ENCODE data around the gene TTLL9. TPM values are rescaled to one million over a fixed set of nuclear protein-coding genes. Genes with fewer than 3 reads are reported as not detected.

TTLL9 gene
- polyA plus RNA-seq, 1 of the 3 experiments (the other 2 are of a cell fraction) = 0.23 TPM

DNA sequence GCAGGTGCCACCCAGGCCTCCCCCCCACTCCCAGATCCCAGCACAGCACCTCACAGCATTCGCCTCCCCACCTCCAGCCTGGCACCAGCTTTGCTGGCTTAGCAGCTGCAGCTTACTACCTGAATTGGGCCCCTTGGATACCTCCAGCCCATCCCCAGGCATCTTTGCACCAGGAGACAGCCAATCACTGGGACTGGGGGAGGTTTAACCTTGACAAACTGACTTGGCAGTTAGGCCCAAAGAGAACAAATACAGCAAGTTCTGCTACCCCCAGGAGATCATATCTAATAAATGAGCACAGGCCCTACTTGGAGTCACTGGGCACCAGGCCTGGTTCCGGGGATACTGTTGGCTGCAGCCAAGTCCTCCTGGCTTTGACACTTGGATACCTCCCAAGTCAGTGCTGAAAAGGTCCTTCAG, 72.6 kb downstream of the TTLL9 start:
- ChIA-PET POLR2A (no interaction called here), CTCF (interaction anchor here (0.8 to 3.8 kb wide), 6 partner anchors 9 to 120 kb away, joined by 3 to 27 read pairs (median 6); partner anchors contain the start of gene PDRG1)
- no peak for DNase-seq
- Histone ChIP-seq H3K4me3 (ENCODE audit: low read depth in 2 of 2, low read length in 1 of 2) (no peak overlapping the region), H3K36me3 (replicated peaks in 1 of 2; ENCODE audit: control insufficient read depth in 1 of 2, insufficient read depth in 2 of 2, low read length in 1 of 2) (peaks cover 3 to 34% of the 10 kb centered on the region in 2 experiments), H3K27ac (ENCODE audit: low read depth in 2 of 2, low read length in 1 of 2) (no peak overlapping the region), H3K79me2 (ENCODE audit: insufficient read depth) (0 out of 2 replicates have a peak, but pooled peaks cover 3% of the 10 kb centered on the region), H3K4me1 (ENCODE audit: control insufficient read depth in 1 of 2, insufficient read depth in 2 of 2, low read depth in 1 of 2, low read length in 1 of 2) (no peaks in the 10 kb centered on the region), H3K9me2 (no peaks in the 10 kb centered on the region), H3F3A (replicated peaks; ENCODE audit: insufficient read depth) (no peaks in the 10 kb centered on the region), H2AFZ (ENCODE audit: low read depth) (no peak overlapping the region), H3K9me3 (no peaks in the 10 kb centered on the region), H3K4me2 (no peak overlapping the region), H3K9ac (no peak overlapping the region), H4K20me1 (ENCODE audit: insufficient read depth) (no peaks in the 10 kb centered on the region), H3K27me3 (ENCODE audit: insufficient read depth) (no peaks in the 10 kb centered on the region)
- 100% methylated on average over 2 of the region's 2 CpGs for WGBS (ENCODE audit: low lambda C conversion rate)
- TF ChIP-seq ELF1 (IDR thresholded peaks at IDR 0.05) = no peak
- TF ChIP-seq SMC3 (IDR thresholded peaks at IDR 0.05; ENCODE audit: low read depth, low read length) = no peak
- no peak for TF ChIP-seq JUND (IDR thresholded peaks at IDR 0.05)
- TF ChIP-seq GATA2 (CRISPR knock-in tag; IDR thresholded peaks at IDR 0.05) = no peak
- no peak for TF ChIP-seq TCF12 (IDR thresholded peaks at IDR 0.05)
- no peak for TF ChIP-seq MXI1 (IDR thresholded peaks at IDR 0.05; ENCODE audit: low read depth, low read length)
- no peak for TF ChIP-seq RXRA (IDR thresholded peaks at IDR 0.05; ENCODE audit: borderline replicate concordance, low read depth)
- TF ChIP-seq, protein P1, sequence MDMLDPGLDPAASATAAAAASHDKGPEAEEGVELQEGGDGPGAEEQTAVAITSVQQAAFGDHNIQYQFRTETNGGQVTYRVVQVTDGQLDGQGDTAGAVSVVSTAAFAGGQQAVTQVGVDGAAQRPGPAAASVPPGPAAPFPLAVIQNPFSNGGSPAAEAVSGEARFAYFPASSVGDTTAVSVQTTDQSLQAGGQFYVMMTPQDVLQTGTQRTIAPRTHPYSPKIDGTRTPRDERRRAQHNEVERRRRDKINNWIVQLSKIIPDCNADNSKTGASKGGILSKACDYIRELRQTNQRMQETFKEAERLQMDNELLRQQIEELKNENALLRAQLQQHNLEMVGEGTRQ (IDR thresholded peaks at IDR 0.05; ENCODE audit: borderline replicate concordance, low read depth, low read length) = no peak
- TF ChIP-seq YY1 (IDR thresholded peaks at IDR 0.05; ENCODE audit: low read depth) = no peak
- no peak for TF ChIP-seq EZH2phosphoT487 (IDR thresholded peaks at IDR 0.05; ENCODE audit: borderline replicate concordance, low read depth)
- TF ChIP-seq, protein P2, sequence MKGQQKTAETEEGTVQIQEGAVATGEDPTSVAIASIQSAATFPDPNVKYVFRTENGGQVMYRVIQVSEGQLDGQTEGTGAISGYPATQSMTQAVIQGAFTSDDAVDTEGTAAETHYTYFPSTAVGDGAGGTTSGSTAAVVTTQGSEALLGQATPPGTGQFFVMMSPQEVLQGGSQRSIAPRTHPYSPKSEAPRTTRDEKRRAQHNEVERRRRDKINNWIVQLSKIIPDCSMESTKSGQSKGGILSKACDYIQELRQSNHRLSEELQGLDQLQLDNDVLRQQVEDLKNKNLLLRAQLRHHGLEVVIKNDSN (IDR thresholded peaks at IDR 0.05; ENCODE audit: borderline replicate concordance, low read depth) = no peak
- no peak for TF ChIP-seq EP300 (IDR thresholded peaks at IDR 0.05; ENCODE audit: borderline replicate concordance in 1 of 2, low read depth in 1 of 2, low read length in 1 of 2)

DNA sequence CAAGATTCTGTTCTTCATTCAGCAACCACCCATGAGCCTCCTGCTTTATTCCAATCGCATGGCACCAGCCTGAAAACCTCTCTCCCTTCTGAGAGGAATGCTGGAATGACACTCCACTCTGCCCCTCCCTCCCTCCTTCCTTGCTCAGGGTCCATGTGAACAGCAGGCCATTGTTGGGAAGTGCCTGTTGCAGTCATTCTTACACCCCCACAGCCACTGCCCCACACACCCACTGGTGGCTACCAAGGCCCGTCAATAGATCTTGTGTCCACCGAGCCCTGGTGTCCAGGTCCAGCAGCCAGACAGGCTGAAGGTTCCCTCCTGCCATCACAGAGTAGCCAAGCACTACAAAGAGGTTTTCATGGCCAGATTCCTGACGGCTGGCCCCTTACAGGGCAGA, 74.9 kb downstream of the TTLL9 start:
- Histone ChIP-seq H4K20me1 (ENCODE audit: insufficient read depth) (peaks cover 3% of the 10 kb centered on the region; the same call in 1 of the 2 replicates), H3K9me3 (no peaks in the 10 kb centered on the region), H3K79me2 (ENCODE audit: insufficient read depth) (peaks cover 25% of the 10 kb centered on the region), H3F3A (replicated peaks; ENCODE audit: insufficient read depth) (no peaks in the 10 kb centered on the region), H3K4me1 (ENCODE audit: control insufficient read depth in 1 of 2, insufficient read depth in 2 of 2, low read depth in 1 of 2, low read length in 1 of 2) (peaks cover 0 to 2% of the 10 kb centered on the region in 2 experiments; a peak in 1 of 4 replicates), H3K4me2 (no peak overlapping the region), H3K9ac (no peak overlapping the region), H3K27ac (ENCODE audit: low read depth in 2 of 2, low read length in 1 of 2) (no peak overlapping the region), H3K27me3 (ENCODE audit: insufficient read depth) (no peaks in the 10 kb centered on the region), H3K36me3 (replicated peaks in 1 of 2; ENCODE audit: control insufficient read depth in 1 of 2, insufficient read depth in 2 of 2, low read length in 1 of 2) (peaks cover 12 to 46% of the 10 kb centered on the region in 2 experiments), H2AFZ (ENCODE audit: low read depth) (no peak overlapping the region), H3K4me3 (ENCODE audit: low read depth in 2 of 2, low read length in 1 of 2) (no peak overlapping the region), H3K9me2 (no peaks in the 10 kb centered on the region)
- 100% methylated on average over 3 of the region's 4 CpGs for WGBS (ENCODE audit: low lambda C conversion rate)
- POLR2A ChIA-PET = no interaction called here
- no peak for DNase-seq
- CTCF ChIA-PET = interaction anchor here (3.8 kb wide), 1 partner anchor 93 kb away, joined by 27 read pairs; no protein-coding TSS in a partner anchor
- no peak for TF ChIP-seq ELF1 (IDR thresholded peaks at IDR 0.05)
- TF ChIP-seq RAD21 (IDR thresholded peaks at IDR 0.05; ENCODE audit: low read length) = no peak
- TF ChIP-seq RFX5 (IDR thresholded peaks at IDR 0.05; ENCODE audit: low read length) = no peak
- no peak for TF ChIP-seq CHD2 (IDR thresholded peaks at IDR 0.05; ENCODE audit: low read length, partially characterized antibody)
- no peak for TF ChIP-seq JUND (IDR thresholded peaks at IDR 0.05)
- TF ChIP-seq, protein P3, sequence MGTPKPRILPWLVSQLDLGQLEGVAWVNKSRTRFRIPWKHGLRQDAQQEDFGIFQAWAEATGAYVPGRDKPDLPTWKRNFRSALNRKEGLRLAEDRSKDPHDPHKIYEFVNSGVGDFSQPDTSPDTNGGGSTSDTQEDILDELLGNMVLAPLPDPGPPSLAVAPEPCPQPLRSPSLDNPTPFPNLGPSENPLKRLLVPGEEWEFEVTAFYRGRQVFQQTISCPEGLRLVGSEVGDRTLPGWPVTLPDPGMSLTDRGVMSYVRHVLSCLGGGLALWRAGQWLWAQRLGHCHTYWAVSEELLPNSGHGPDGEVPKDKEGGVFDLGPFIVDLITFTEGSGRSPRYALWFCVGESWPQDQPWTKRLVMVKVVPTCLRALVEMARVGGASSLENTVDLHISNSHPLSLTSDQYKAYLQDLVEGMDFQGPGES (IDR thresholded peaks at IDR 0.05; ENCODE audit: low read depth, low read length) = no peak
- TF ChIP-seq, protein P4, sequence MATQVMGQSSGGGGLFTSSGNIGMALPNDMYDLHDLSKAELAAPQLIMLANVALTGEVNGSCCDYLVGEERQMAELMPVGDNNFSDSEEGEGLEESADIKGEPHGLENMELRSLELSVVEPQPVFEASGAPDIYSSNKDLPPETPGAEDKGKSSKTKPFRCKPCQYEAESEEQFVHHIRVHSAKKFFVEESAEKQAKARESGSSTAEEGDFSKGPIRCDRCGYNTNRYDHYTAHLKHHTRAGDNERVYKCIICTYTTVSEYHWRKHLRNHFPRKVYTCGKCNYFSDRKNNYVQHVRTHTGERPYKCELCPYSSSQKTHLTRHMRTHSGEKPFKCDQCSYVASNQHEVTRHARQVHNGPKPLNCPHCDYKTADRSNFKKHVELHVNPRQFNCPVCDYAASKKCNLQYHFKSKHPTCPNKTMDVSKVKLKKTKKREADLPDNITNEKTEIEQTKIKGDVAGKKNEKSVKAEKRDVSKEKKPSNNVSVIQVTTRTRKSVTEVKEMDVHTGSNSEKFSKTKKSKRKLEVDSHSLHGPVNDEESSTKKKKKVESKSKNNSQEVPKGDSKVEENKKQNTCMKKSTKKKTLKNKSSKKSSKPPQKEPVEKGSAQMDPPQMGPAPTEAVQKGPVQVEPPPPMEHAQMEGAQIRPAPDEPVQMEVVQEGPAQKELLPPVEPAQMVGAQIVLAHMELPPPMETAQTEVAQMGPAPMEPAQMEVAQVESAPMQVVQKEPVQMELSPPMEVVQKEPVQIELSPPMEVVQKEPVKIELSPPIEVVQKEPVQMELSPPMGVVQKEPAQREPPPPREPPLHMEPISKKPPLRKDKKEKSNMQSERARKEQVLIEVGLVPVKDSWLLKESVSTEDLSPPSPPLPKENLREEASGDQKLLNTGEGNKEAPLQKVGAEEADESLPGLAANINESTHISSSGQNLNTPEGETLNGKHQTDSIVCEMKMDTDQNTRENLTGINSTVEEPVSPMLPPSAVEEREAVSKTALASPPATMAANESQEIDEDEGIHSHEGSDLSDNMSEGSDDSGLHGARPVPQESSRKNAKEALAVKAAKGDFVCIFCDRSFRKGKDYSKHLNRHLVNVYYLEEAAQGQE (IDR thresholded peaks at IDR 0.05; ENCODE audit: low read depth, low read length) = no peak
- TF ChIP-seq TCF12 (IDR thresholded peaks at IDR 0.05) = no peak
- TF ChIP-seq SMC3 (IDR thresholded peaks at IDR 0.05; ENCODE audit: low read depth, low read length) = no peak
- no peak for TF ChIP-seq NFIC (IDR thresholded peaks at IDR 0.05; ENCODE audit: borderline replicate concordance)
- no peak for TF ChIP-seq NRF1 (IDR thresholded peaks at IDR 0.05; ENCODE audit: low read depth, low read length)
- TF ChIP-seq, protein P5, sequence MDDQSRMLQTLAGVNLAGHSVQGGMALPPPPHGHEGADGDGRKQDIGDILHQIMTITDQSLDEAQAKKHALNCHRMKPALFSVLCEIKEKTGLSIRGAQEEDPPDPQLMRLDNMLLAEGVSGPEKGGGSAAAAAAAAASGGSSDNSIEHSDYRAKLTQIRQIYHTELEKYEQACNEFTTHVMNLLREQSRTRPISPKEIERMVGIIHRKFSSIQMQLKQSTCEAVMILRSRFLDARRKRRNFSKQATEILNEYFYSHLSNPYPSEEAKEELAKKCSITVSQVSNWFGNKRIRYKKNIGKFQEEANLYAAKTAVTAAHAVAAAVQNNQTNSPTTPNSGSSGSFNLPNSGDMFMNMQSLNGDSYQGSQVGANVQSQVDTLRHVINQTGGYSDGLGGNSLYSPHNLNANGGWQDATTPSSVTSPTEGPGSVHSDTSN (IDR thresholded peaks at IDR 0.05) = no peak
- no peak for TF ChIP-seq SIN3A (IDR thresholded peaks at IDR 0.05; ENCODE audit: borderline replicate concordance, low read depth, low read length)
- no peak for TF ChIP-seq FOSL2 (IDR thresholded peaks at IDR 0.05; ENCODE audit: borderline replicate concordance, low read depth)

Measured in SK-N-SH (cell line).